Hepatocyte (in vitro differentiated cells): ENCODE data around the gene LGALS14. TPM values are rescaled to one million over a fixed set of nuclear protein-coding genes. Genes with fewer than 3 reads are reported as not detected.
A peak's percentile ranks its signal among the peaks of the same experiment; 100 is the strongest.
"Not testable (repeated sequence)": the region's sequence is repeated elsewhere in the genome, so short reads cannot be mapped to it uniquely, and the experiment has no call there.

Experiments
- DNase-seq: peaks from one replicate; pipeline ENCODE4 v3.0.0-alpha.2; 2016; ENCODE audit warnings: low spot score
- H2AFZ ChIP-seq: fragments of 200-600 bp; sonication (generic); 2 replicates; pipeline ENCODE4 v1.6.0; 2016; ENCODE audit warnings: antibody characterized with exemption, mild to moderate bottlenecking
- H3K27ac ChIP-seq: fragments of 200-600 bp; sonication (generic); 2 replicates; pipeline ENCODE4 v1.5.1; 2016; ENCODE audit warnings: mild to moderate bottlenecking
- H3K27me3 ChIP-seq: fragments of 200-600 bp; sonication (generic); 2 replicates; pipeline ENCODE4 v1.6.1; 2016
- H3K36me3 ChIP-seq: fragments of 200-600 bp; sonication (generic); replicated peaks from 2 replicates; pipeline ENCODE4 v1.5.1; 2016; ENCODE audit warnings: low read depth; ENCODE audit not compliant: insufficient read depth
- H3K4me1 ChIP-seq: fragments of 200-600 bp; sonication (generic); 2 replicates; pipeline ENCODE4 v1.5.1; 2016; ENCODE audit warnings: mild to moderate bottlenecking, moderate library complexity; ENCODE audit not compliant: insufficient read depth
- H3K4me2 ChIP-seq: fragments of 200-600 bp; sonication (generic); 2 replicates; pipeline ENCODE4 v1.6.0; 2016
- H3K4me3 ChIP-seq: fragments of 200-600 bp; sonication (generic); 2 replicates; pipeline ENCODE4 v1.5.1; 2016; ENCODE audit warnings: mild to moderate bottlenecking
- H3K79me2 ChIP-seq: fragments of 200-600 bp; sonication (generic); 2 replicates; pipeline ENCODE4 v1.6.0; 2017; ENCODE audit warnings: mild to moderate bottlenecking
- H3K9me2 ChIP-seq: fragments of 200-600 bp; sonication (generic); replicated peaks from 2 replicates; pipeline ENCODE4 v1.6.0; 2017; ENCODE audit warnings: mild to moderate bottlenecking; ENCODE audit not compliant: insufficient read depth
- H3K9me3 ChIP-seq: fragments of 200-600 bp; sonication (generic); 2 replicates; pipeline ENCODE4 v1.5.1; 2016; ENCODE audit warnings: low read depth, mild to moderate bottlenecking
- H4K20me1 ChIP-seq: fragments of 200-600 bp; sonication (generic); 2 replicates; pipeline ENCODE4 v1.6.0; 2016; ENCODE audit warnings: mild to moderate bottlenecking; ENCODE audit not compliant: insufficient read depth, poor library complexity, severe bottlenecking
- CTCF ChIP-seq: fragments of 200-600 bp; sonication (generic); IDR thresholded peaks from 2 replicates; pipeline ENCODE4 v1.5.1; 2016; ENCODE audit warnings: antibody characterized with exemption, mild to moderate bottlenecking; ENCODE audit not compliant: poor library complexity
- EZH2 ChIP-seq: fragments of 200-600 bp; sonication (generic); IDR thresholded peaks from 2 replicates; pipeline ENCODE4 v1.6.1; 2016; ENCODE audit warnings: antibody characterized with exemption, mild to moderate bottlenecking, borderline replicate concordance
- EZH2phosphoT487 ChIP-seq: fragments of 200-600 bp; sonication (generic); IDR thresholded peaks from one replicate; pipeline ENCODE4 v1.6.1; 2018; ENCODE audit warnings: antibody characterized with exemption, mild to moderate bottlenecking, low read depth, moderate library complexity; ENCODE audit not compliant: unreplicated experiment, severe bottlenecking
- WGBS: methylation state at CpG from one replicate; pipeline ENCODE4 v1.1.6; 2016; ENCODE audit warnings: low lambda C conversion rate; ENCODE audit errors: missing lambda C conversion rate; 5-methylcytosine and 5-hydroxymethylcytosine counted together
- polyA plus RNA-seq: library from polyadenylated mRNA; unstranded; fragments of >200 nt; fragmentation: Nextera tagmentation; extraction: Ambion mirVana; gene quantifications from 2 replicates; pipeline ENCODE4 v1.2.1, GENCODE V29; 2016
- total RNA-seq: library from RNA; depleted of rRNA; stranded (reverse); fragments of >200 nt; gene quantifications from 2 replicates; pipeline ENCODE4 v1.2.3, GENCODE V29; 2014

LGALS14 gene
- total and polyA plus RNA-seq, 2 experiments from 2014 or later = 1.2 to 1.3 TPM

GRCh38 chr19:39671739-39672363 lies 32.4 kb upstream of the LGALS14 start:
- Histone ChIP-seq H3K4me1 (no peaks in the 10 kb centered on the region), H3K79me2 (no peaks in the 10 kb centered on the region), H2AFZ (no peak overlapping the region), H3K27me3 (peaks cover 11% of the 10 kb centered on the region), H3K27ac (no peak overlapping the region), H3K9me3 (no peaks in the 10 kb centered on the region), H3K4me2 (no peak overlapping the region), H3K9me2 (no peaks in the 10 kb centered on the region), H3K36me3 (no peaks in the 10 kb centered on the region), H4K20me1 (no peaks in the 10 kb centered on the region), H3K4me3 (no peak overlapping the region)
- TF ChIP-seq EZH2phosphoT487 (no peak), CTCF (peak; percentile 62)
- peak; percentile 70 for DNase-seq
- 15% methylated on average over 9 of the region's 9 CpGs for WGBS

- Histone ChIP-seq H2AFZ (no peak overlapping the region), H3K27me3 (peaks cover 15% of the 10 kb centered on the region), H3K4me2 (no peak overlapping the region), H3K9me2 (no peaks in the 10 kb centered on the region), H4K20me1 (no peaks in the 10 kb centered on the region), H3K36me3 (no peaks in the 10 kb centered on the region), H3K9me3 (no peaks in the 10 kb centered on the region), H3K4me3 (no peak overlapping the region), H3K79me2 (no peaks in the 10 kb centered on the region), H3K27ac (no peak overlapping the region), H3K4me1 (no peaks in the 10 kb centered on the region)
- WGBS = 70% methylated on average over 5 of the region's 5 CpGs
- TF ChIP-seq EZH2phosphoT487 = no peak
- TF ChIP-seq EZH2 = no peak
- DNase-seq = no peak
Measured at GRCh38 chr19:39672473-39672872, 31.8 kb upstream of the LGALS14 start.

GRCh38 chr19:39673862-39674261 lies 30.4 kb upstream of the LGALS14 start:
- WGBS = 30% methylated on average over 1 of the region's 1 CpG
- not testable (repeated sequence) for DNase-seq, H3K27ac ChIP-seq, H4K20me1 ChIP-seq, H3K4me1 ChIP-seq, H3K79me2 ChIP-seq, H3K4me2 ChIP-seq, H2AFZ ChIP-seq, H3K9me2 ChIP-seq, H3K4me3 ChIP-seq, H3K36me3 ChIP-seq, H3K9me3 ChIP-seq
- H3K27me3 ChIP-seq = peaks cover 15% of the 10 kb centered on the region

- WGBS = 74% methylated on average over 3 of the region's 3 CpGs
- Histone ChIP-seq H3K36me3 (no peaks in the 10 kb centered on the region), H3K79me2 (no peaks in the 10 kb centered on the region), H4K20me1 (no peaks in the 10 kb centered on the region), H3K27me3 (peaks cover 15% of the 10 kb centered on the region), H2AFZ (no peak overlapping the region), H3K4me1 (no peaks in the 10 kb centered on the region), H3K9me2 (no peaks in the 10 kb centered on the region), H3K27ac (no peak overlapping the region), H3K4me3 (no peak overlapping the region), H3K4me2 (no peak overlapping the region), H3K9me3 (no peaks in the 10 kb centered on the region)
- TF ChIP-seq EZH2phosphoT487 = no peak
- TF ChIP-seq CTCF = no peak
- TF ChIP-seq EZH2 = no peak
- no peak for DNase-seq
Measured at GRCh38 chr19:39676004-39676403, 28.3 kb upstream of the LGALS14 start.
